ENCODE measurements around the gene HECTD2. TPM values are rescaled to one million over a fixed set of nuclear protein-coding genes. Genes with fewer than 3 reads are reported as not detected.

Gene HECTD2
- total and polyA plus RNA-seq, 9 of the 15 experiments (the other 6 are each of a cell fraction or from before 2014, with no cell fraction given) = 1.3 to 5.9 (median 3.9) TPM

GRCh38 chr10:91434041-91434440, 23.9 kb downstream of the HECTD2 start:
- Histone ChIP-seq H3K79me2 (ENCODE audit: control insufficient read depth, insufficient read depth, low read length) (no peaks in the 10 kb centered on the region), H3K9me1 (ENCODE audit: control insufficient read depth, insufficient read depth, low read length) (no peaks in the 10 kb centered on the region), H3K9ac (ENCODE audit: insufficient read depth in 1 of 2, low read depth in 2 of 2, low read length in 2 of 2) (no peak overlapping the region), H3K4me2 (ENCODE audit: insufficient read depth, low read length) (no peak overlapping the region), H3K27me3 (ENCODE audit: control insufficient read depth in 2 of 2, insufficient read depth in 2 of 2, low read length in 2 of 2) (no peaks in the 10 kb centered on the region), H3K9me3 (replicated peaks; ENCODE audit: control insufficient read depth, insufficient read depth, low read depth, low read length) (no peaks in the 10 kb centered on the region), H2AFZ (ENCODE audit: low read depth, low read length) (no peak overlapping the region), H3K36me3 (ENCODE audit: control insufficient read depth, insufficient read depth, low read length) (no peaks in the 10 kb centered on the region), H3K4me1 (replicated peaks in 1 of 2; ENCODE audit: control insufficient read depth in 2 of 2, insufficient read depth in 2 of 2, low read length in 2 of 2) (no peaks in the 10 kb centered on the region; a peak in 1 of 5 replicates), H4K20me1 (replicated peaks; ENCODE audit: control insufficient read depth, insufficient read depth, low read length) (no peaks in the 10 kb centered on the region), H3K4me3 (no peak overlapping the region), H3K27ac (ENCODE audit: extremely low read depth, low read depth, low read length) (no peak overlapping the region)
- intact Hi-C loops (cut with micrococcal nuclease) (no loop called here), in situ Hi-C loops (cut with MboI) (no loop called here)
- FAIRE-seq (no peak), ATAC-seq (no peak), DNase-seq (ENCODE audit: extremely low read depth in 1 of 4, low spot score in 3 of 4) (no peak)
- ChIA-PET POLR2A (interaction anchor here (1.2 kb wide), 1 partner anchor 10 kb away, joined by 3 read pairs; no protein-coding TSS in a partner anchor), CTCF (ENCODE audit: low intra/inter-chr PET ratio) (no interaction called here)
- WGBS (ENCODE audit: insufficient coverage, low coverage, missing lambda C conversion rate) = 20% methylated on average over 1 of the region's 1 CpG
- BruUV-seq (replicated peaks) = no TSS peak
- no peak for TF ChIP-seq GTF2A2 (tag; IDR thresholded peaks at IDR 0.05)
- no peak for TF ChIP-seq ZBTB33 (CRISPR knock-in tag; IDR thresholded peaks at IDR 0.05)
- TF ChIP-seq ZNF24 (IDR thresholded peaks at IDR 0.05) = no peak
- no peak for TF ChIP-seq ZBTB40 (IDR thresholded peaks at IDR 0.05)
- TF ChIP-seq ZBTB40 (CRISPR knock-in tag; IDR thresholded peaks at IDR 0.05) = no peak
- TF ChIP-seq ZNF140 (CRISPR knock-in tag; IDR thresholded peaks at IDR 0.05) = no peak
- TF ChIP-seq PRPF4 (IDR thresholded peaks at IDR 0.05; ENCODE audit: insufficient read depth, low read depth, low read length, poor library complexity, severe bottlenecking) = no peak
- TF ChIP-seq POLR2AphosphoS5 (IDR thresholded peaks at IDR 0.05; ENCODE audit: control insufficient read depth, insufficient read depth, low read depth, low read length) = no peak
- TF ChIP-seq SREBF1 (IDR thresholded peaks at IDR 0.05; ENCODE audit: borderline replicate concordance, low read depth, low read length) = no peak
- no peak for TF ChIP-seq TCF15 (CRISPR knock-in tag; IDR thresholded peaks at IDR 0.05)

Measured in K562 (cell line).